ENCODE measurements around the gene LURAP1L. TPM values are rescaled to one million over a fixed set of nuclear protein-coding genes. Genes with fewer than 3 reads are reported as not detected.

Gene LURAP1L
- total and polyA plus RNA-seq, 2 of the 4 experiments (the other 2 are of a cell fraction) = 6.1 to 10.6 TPM

GRCh38 chr9:12735665-12736064, 39.2 kb upstream of the LURAP1L start:
- H3K9me3 ChIP-seq (ENCODE audit: control insufficient read depth, insufficient read depth, low read length) = peaks cover 6% of the 10 kb centered on the region
- TF ChIP-seq, protein P1, sequence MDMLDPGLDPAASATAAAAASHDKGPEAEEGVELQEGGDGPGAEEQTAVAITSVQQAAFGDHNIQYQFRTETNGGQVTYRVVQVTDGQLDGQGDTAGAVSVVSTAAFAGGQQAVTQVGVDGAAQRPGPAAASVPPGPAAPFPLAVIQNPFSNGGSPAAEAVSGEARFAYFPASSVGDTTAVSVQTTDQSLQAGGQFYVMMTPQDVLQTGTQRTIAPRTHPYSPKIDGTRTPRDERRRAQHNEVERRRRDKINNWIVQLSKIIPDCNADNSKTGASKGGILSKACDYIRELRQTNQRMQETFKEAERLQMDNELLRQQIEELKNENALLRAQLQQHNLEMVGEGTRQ (IDR thresholded peaks at IDR 0.05; ENCODE audit: low read depth, low read length) = no peak
- TF ChIP-seq SMC3 (IDR thresholded peaks at IDR 0.05; ENCODE audit: low read depth, low read length) (no peak), MAZ (IDR thresholded peaks at IDR 0.05; ENCODE audit: borderline replicate concordance, low read depth, low read length) (no peak), RCOR1 (IDR thresholded peaks at IDR 0.05; ENCODE audit: insufficient replicate concordance, low read length) (no peak), NFE2L2 (IDR thresholded peaks at IDR 0.05; ENCODE audit: low read depth, low read length) (no peak), MAFK (IDR thresholded peaks at IDR 0.05; ENCODE audit: low read depth, low read length) (no peak), RAD21 (IDR thresholded peaks at IDR 0.05; ENCODE audit: low read length) (no peak), CEBPB (IDR thresholded peaks at IDR 0.05; ENCODE audit: low read depth, low read length) (no peak), RFX5 (IDR thresholded peaks at IDR 0.05; ENCODE audit: low read depth, low read length) (no peak), FOS (IDR thresholded peaks at IDR 0.05; ENCODE audit: low read depth, low read length) (no peak), CHD1 (IDR thresholded peaks at IDR 0.05; ENCODE audit: low read depth, low read length) (no peak), BHLHE40 (IDR thresholded peaks at IDR 0.05; ENCODE audit: low read depth, low read length) (no peak), MXI1 (IDR thresholded peaks at IDR 0.05; ENCODE audit: borderline replicate concordance, low read depth, low read length) (no peak), POLR2A (IDR thresholded peaks at IDR 0.05; ENCODE audit: low read depth, low read length) (no peak)
- TF ChIP-seq, protein P2, sequence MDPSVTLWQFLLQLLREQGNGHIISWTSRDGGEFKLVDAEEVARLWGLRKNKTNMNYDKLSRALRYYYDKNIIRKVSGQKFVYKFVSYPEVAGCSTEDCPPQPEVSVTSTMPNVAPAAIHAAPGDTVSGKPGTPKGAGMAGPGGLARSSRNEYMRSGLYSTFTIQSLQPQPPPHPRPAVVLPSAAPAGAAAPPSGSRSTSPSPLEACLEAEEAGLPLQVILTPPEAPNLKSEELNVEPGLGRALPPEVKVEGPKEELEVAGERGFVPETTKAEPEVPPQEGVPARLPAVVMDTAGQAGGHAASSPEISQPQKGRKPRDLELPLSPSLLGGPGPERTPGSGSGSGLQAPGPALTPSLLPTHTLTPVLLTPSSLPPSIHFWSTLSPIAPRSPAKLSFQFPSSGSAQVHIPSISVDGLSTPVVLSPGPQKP (IDR thresholded peaks at IDR 0.05; ENCODE audit: borderline replicate concordance, low read depth, low read length) = no peak
- TF ChIP-seq, protein P3, sequence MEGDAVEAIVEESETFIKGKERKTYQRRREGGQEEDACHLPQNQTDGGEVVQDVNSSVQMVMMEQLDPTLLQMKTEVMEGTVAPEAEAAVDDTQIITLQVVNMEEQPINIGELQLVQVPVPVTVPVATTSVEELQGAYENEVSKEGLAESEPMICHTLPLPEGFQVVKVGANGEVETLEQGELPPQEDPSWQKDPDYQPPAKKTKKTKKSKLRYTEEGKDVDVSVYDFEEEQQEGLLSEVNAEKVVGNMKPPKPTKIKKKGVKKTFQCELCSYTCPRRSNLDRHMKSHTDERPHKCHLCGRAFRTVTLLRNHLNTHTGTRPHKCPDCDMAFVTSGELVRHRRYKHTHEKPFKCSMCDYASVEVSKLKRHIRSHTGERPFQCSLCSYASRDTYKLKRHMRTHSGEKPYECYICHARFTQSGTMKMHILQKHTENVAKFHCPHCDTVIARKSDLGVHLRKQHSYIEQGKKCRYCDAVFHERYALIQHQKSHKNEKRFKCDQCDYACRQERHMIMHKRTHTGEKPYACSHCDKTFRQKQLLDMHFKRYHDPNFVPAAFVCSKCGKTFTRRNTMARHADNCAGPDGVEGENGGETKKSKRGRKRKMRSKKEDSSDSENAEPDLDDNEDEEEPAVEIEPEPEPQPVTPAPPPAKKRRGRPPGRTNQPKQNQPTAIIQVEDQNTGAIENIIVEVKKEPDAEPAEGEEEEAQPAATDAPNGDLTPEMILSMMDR (conservative IDR thresholded peaks at IDR 0.05; ENCODE audit: low read depth, low read length) = no peak
- no TSS peak for BruUV-seq (replicated peaks)
- H4K8ac ChIP-seq (ENCODE audit: low read depth in 2 of 2, low read length in 2 of 2) = no peak overlapping the region
- dilution Hi-C loops (cut with HindIII; ENCODE audit: low sequenced_read_pairs, unreplicated experiment) = no loop called here
- H2AK5ac ChIP-seq (ENCODE audit: low read depth, low read length) = no peak overlapping the region
- H4K91ac ChIP-seq (ENCODE audit: insufficient read depth, low read depth, low read length) = no peak overlapping the region
- H2AFZ ChIP-seq (replicated peaks; ENCODE audit: low read length, poor library complexity) = no peak overlapping the region
- intact Hi-C loops (cut with micrococcal nuclease) = no loop called here
- H3K4me2 ChIP-seq (ENCODE audit: low read depth, low read length) = no peak overlapping the region
- H3K9ac ChIP-seq (ENCODE audit: low read depth, low read length) = no peak overlapping the region
- H4K5ac ChIP-seq (ENCODE audit: low read depth, low read length) = no peak overlapping the region
- CTCF ChIA-PET = interaction anchor here (2.2 kb wide), 1 partner anchor 9 kb away, joined by 5 read pairs; no protein-coding TSS in a partner anchor
- H3K56ac ChIP-seq (ENCODE audit: extremely low read depth, insufficient read depth, low read length) = no peak overlapping the region
- no peak overlapping the region for H2BK120ac ChIP-seq (ENCODE audit: low read depth, low read length)
- DNase-seq (no peak), ATAC-seq (ENCODE audit: low read depth) (no peak)
- H3K79me1 ChIP-seq (ENCODE audit: low read depth in 1 of 2, low read length in 2 of 2) = no peaks in the 10 kb centered on the region
- H3K9me1 ChIP-seq (ENCODE audit: insufficient read depth, low read length) = no peaks in the 10 kb centered on the region
- H3K23ac ChIP-seq (ENCODE audit: low read depth, low read length) = no peak overlapping the region
- no peaks in the 10 kb centered on the region; the same call in 1 of the 2 replicates for H3K27me3 ChIP-seq (ENCODE audit: control insufficient read depth, insufficient read depth, low read length)
- H2BK15ac ChIP-seq (ENCODE audit: low read depth, low read length) = no peak overlapping the region
- H3K14ac ChIP-seq (replicated peaks; ENCODE audit: low read depth, low read length) = no peak overlapping the region
- no peak overlapping the region for H3K18ac ChIP-seq (ENCODE audit: low read depth, low read length)
- no peaks in the 10 kb centered on the region for H3K36me3 ChIP-seq (ENCODE audit: control insufficient read depth, insufficient read depth, low read length)
- H3K4me1 ChIP-seq (ENCODE audit: control insufficient read depth, insufficient read depth, low read length) = no peaks in the 10 kb centered on the region
- no peak overlapping the region for H2BK20ac ChIP-seq (ENCODE audit: low read depth, low read length)
- no peak overlapping the region for H3K4ac ChIP-seq (ENCODE audit: low read depth, low read length)
- H3K27ac ChIP-seq (ENCODE audit: insufficient read depth, low read length) = no peak overlapping the region
- H4K20me1 ChIP-seq (ENCODE audit: insufficient read depth, low read length) = no peaks in the 10 kb centered on the region
- H3K4me3 ChIP-seq (ENCODE audit: insufficient read depth, low read depth, low read length) = no peak overlapping the region
- POLR2A ChIA-PET (ENCODE audit: unreplicated experiment) = no interaction called here
- no peak overlapping the region for H2AK9ac ChIP-seq (replicated peaks; ENCODE audit: low read depth, low read length, poor library complexity)
- no CpG with 5 or more reads among the region's 3 CpGs for WGBS, 2 experiments (ENCODE audit: extremely low coverage in 2 of 2, insufficient read length in 1 of 2)
- in situ Hi-C loops (cut with MboI; ENCODE audit: low sequenced_read_pairs) = no loop called here
- H2BK5ac ChIP-seq (ENCODE audit: low read depth, low read length, poor library complexity, severe bottlenecking) = no peak overlapping the region

Measured in IMR-90 (cell line).